GM19438 (cell line): ENCODE measurements around the gene ATP13A5.

Experiments used
- ATAC-seq: cut with Tn5 transposase; IDR thresholded peaks from one replicate; pipeline ENCODE4 v1.9.1; 2021; ENCODE audit warnings: low read depth; ENCODE audit not compliant: unreplicated experiment

ATP13A5 gene

GRCh38 chr3:193347521-193348501, 30.7 kb downstream of the ATP13A5 start:
- no peak for ATAC-seq

GRCh38 chr3:193346259-193346658, 32.3 kb downstream of the ATP13A5 start:
- no peak for ATAC-seq

GRCh38 chr3:193345431-193345830, 33.1 kb downstream of the ATP13A5 start:
- no peak for ATAC-seq

DNA sequence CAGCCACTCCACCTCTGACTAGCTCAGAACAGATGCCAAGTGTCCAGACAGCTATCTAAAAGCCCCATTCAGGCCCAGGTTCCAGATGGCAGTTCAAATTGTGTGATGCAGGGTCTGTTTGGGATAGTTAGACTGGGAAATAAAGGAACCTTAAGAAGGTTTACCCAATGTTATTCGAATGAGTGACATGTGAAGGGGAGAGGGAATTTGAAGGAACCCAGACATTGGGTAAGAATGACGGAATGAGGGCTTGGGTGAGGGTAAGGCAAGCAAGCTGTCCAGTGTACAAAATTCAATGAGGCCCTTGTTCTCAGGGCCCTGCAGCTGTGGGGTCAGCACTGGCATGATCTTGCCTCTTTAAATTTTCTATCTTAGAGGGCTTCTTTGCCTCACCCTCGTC, 34.1 kb downstream of the ATP13A5 start:
- ATAC-seq = no peak

DNA sequence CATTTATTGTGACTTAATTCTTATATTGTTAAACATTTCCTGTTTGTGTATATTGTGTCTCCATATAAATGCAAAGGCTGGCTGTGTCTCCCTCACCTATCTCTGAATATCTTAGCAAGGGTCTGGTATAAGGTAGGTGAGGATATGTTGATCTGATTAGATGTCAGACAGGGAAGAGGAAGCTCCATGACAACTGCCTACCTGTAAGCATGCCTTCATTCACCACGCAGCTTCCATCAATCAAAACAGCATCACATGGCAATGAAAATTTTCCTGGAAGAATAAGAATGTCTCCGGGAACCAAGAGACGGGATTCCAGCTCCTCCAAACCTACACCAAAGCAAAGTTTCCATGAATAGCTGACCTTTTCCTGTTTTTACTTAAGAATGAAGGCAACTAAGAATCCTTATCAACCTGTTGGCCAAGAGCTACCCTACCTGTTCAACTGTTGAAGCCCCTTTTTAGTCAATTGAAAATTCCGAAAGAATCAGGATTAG, 34.8 kb downstream of the ATP13A5 start:
- ATAC-seq = no peak

GRCh38 chr3:193342551-193342950, 36.0 kb downstream of the ATP13A5 start:
- ATAC-seq = no peak

- no peak for ATAC-seq
These were observed 43.5 kb downstream of the ATP13A5 start for GRCh38 chr3:193335031-193335430.

- no peak for ATAC-seq
These were observed 45.3 kb downstream of the ATP13A5 start for GRCh38 chr3:193333229-193333628.

DNA sequence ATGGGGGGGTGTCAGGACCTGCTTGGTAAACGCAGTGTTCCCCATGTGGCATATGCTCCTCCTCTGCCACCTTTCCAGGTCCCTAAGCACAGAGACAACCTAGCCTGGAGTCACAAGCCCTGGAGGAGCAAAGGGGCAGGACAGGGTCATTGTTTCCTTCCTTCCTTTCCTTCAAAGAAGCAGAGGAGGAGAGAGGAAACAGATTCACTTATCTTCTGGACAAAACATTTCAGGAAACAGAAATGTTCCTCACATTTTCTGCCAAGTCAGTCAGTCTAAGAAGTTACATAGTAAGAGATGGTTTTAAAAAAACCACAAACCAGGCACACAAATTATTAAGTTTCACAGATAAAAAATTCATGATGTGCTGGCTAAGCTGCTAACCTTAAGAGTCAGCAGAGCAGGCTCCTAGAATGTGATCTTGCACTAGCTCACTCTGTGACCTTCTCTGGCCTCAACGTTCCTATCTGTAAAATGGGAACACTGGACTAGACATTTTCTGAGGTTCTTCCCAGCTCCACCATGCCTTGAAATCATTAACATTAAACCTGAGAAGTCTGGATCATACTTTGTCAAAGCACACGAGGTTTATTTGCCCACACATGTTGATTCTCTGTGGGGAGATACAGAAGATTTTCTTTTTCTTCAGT, 47.9 kb downstream of the ATP13A5 start:
- ATAC-seq = no peak

GRCh38 chr3:193317682-193318300, 60.8 kb downstream of the ATP13A5 start:
- no peak for ATAC-seq

DNA sequence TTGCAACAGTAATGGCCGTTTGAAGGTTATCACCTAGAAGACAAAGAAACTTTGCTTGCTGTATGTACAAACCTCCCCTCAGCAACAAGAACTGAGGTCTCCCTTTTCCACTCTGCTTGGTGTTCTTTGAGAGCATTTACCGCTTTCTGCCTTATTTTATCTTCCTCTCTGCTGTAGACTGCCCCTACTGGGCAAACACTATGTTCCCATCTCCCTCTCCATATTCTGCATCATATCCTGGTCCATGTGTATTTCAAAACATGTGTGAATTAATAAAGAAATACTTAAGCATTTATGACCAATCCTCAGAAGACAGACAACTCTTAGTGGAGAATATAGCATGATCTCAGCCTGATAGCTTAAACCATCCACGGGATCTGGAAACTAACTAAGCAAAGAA, 64.4 kb downstream of the ATP13A5 start:
- ATAC-seq = no peak

DNA sequence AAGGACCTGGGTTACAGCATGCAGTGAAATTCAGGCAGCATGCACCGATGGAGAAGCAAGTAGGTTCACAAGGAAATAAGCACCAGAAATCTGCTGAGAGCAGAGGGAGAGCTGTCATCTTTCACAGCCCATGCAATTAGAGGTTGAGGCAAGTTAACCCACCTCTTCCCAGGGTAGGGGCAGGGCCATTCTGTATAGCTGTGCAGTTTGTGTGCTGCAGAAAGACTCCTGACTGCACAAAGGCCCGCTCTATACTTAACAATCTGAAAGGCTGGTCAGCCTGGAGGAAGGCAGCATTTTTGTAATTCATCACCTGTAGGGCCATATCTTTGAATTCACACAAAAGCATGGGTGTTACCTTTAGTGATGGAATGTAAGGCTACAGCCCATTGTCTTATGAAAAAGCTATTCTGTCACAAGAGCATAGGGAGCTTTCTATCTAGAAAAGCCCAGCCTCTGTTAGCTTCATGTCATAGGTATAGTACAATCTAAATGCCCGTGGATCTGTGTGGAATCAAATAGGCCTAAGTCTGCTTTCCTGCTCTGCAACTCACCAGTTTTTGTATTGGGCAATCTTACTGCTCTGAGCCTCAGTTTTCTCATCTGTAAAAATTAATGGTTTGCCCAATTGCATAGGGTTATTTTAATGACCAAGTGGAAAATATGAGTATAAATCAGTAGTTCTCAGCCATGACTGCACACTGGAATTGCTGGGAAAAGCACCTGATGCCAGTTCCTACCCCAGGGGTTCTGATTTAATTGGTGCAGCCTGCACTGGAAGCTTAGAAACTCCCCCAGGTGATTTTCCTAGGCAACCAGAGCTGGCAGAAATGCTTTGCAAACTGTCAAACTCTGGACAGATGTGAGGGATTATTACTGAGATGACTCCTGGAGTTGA, 65.2 kb downstream of the ATP13A5 start:
- no peak for ATAC-seq

- ATAC-seq = no peak
These were observed 67.4 kb downstream of the ATP13A5 start for GRCh38 chr3:193310914-193311723.

GRCh38 chr3:193305356-193305755, 73.2 kb downstream of the ATP13A5 start:
- no peak for ATAC-seq

GRCh38 chr3:193301433-193301832, 77.1 kb downstream of the ATP13A5 start:
- no peak for ATAC-seq

DNA sequence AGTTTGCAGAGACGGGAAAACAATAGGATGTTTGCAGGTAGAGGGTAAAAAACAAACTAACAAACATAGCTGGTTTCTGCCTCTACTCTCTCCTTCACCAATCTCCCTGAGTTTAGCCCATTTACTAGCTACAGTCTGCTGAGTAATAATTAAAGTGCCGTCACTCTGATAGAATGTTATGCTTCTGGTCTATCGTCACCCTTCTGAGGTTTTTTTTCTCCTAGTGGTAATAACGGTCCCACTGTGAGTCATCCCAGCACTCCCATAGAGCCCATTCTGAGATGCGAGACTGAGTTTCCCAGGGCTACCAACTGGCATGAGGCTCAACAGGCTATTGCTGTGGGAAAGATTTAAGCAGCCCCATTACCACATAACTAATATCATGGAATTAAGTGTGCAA, 81.1 kb downstream of the ATP13A5 start:
- no peak for ATAC-seq

DNA sequence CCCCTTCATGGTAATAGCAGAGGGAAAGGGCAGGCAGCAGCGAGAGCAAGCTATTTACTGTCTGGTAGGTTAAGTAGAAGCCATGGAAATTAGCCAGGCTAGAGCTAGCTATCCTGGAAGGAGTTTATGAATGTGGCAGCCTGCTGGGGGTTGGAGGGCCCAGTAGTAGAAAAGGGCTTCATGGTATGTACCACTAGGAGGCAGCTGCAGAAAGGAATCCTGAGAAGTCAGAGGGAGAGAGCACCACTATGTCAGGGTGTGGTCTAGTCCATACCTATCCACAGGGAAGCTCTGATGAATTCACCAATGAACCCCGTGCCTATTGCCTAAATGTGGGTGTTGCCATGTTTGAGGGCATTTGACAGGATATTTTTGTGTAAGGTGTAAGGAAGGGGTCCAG, 82.6 kb downstream of the ATP13A5 start:
- ATAC-seq = no peak

DNA sequence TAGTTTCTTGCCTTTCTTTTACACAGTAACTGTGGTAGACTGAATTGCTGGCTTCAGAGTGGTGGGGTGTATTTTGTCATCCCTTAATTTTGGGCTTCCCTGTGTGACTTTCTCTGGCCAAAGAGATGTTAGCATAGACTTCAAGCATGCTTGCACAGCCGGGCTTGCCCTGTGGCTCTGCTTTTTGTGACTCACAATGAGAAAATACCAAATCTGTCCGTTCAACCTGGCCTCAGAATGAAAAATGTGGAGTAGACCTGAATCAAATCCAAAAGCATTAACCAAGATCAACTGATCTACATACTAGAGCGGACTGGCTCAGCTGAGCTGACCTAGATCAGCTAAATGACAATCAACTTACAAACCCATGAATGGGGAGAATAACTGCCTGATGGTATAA, 86.2 kb downstream of the ATP13A5 start:
- no peak for ATAC-seq

- ATAC-seq = no peak
These were observed 107.3 kb downstream of the ATP13A5 start for GRCh38 chr3:193271101-193271840.
